HUES6 (cell line): ENCODE data around the gene IFNW1.
"Not testable (repeated sequence)": the region's sequence is repeated elsewhere in the genome, so short reads cannot be mapped to it uniquely, and the experiment has no call there.

Experiments used
- H3K27ac ChIP-seq: 2 replicates; pipeline ENCODE4 v1.7.0; 2013; ENCODE audit warnings: low read depth, mild to moderate bottlenecking, low read length, inconsistent platforms
- H3K27me3 ChIP-seq: 2 replicates; pipeline ENCODE4 v1.6.1; 2013; ENCODE audit warnings: low read length; ENCODE audit not compliant: control insufficient read depth, insufficient read depth
- H3K36me3 ChIP-seq: 2 replicates; pipeline ENCODE4 v1.6.1; 2013; ENCODE audit warnings: low read length; ENCODE audit not compliant: control insufficient read depth, insufficient read depth
- H3K4me1 ChIP-seq: 2 replicates; pipeline ENCODE4 v1.6.1; 2013; ENCODE audit warnings: low read length; ENCODE audit not compliant: control insufficient read depth, insufficient read depth
- H3K4me3 ChIP-seq: 2 replicates; pipeline ENCODE4 v1.5.1; 2013; ENCODE audit warnings: low read depth, low read length
- H3K9ac ChIP-seq: one replicate; pipeline ENCODE4 v1.6.1; 2013; ENCODE audit warnings: mild to moderate bottlenecking, low read length
- H3K9me3 ChIP-seq: 2 replicates; pipeline ENCODE4 v1.6.1; 2013; ENCODE audit warnings: low read depth, low read length; ENCODE audit not compliant: control insufficient read depth, insufficient read depth

IFNW1 gene

GRCh38 chr9:21141427-21141882 lies at the start of gene IFNW1:
TSS of gene IFNW1 (minus strand) at chr9:21141832. CDS start at chr9:21141570, 262 bp downstream.
- Histone ChIP-seq H3K36me3 (no peaks in the 10 kb centered on the region), H3K9me3 (no peaks in the 10 kb centered on the region), H3K27me3 (no peaks in the 10 kb centered on the region), H3K9ac (no peak within 1 kb of the TSS), H3K4me1 (no peaks in the 10 kb centered on the region), H3K4me3 (no peak within 1 kb of the TSS), H3K27ac (no peak within 1 kb of the TSS)

GRCh38 chr9:21187487-21187886 lies 45.9 kb upstream of the IFNW1 start, which contains the start of gene IFNA4:
TSS of gene IFNA4 (minus strand) at chr9:21187587. CDS start at chr9:21187531, 56 bp downstream.
- not testable (repeated sequence) for H3K27me3 ChIP-seq, H3K27ac ChIP-seq, H3K4me1 ChIP-seq, H3K9ac ChIP-seq, H3K9me3 ChIP-seq, H3K4me3 ChIP-seq, H3K36me3 ChIP-seq

- H3K9ac ChIP-seq, H3K4me3 ChIP-seq, H3K36me3 ChIP-seq, H3K27ac ChIP-seq, H3K9me3 ChIP-seq, H3K4me1 ChIP-seq, H3K27me3 ChIP-seq: not testable (repeated sequence)
Measured at GRCh38 chr9:21182810-21183736, 41.4 kb upstream of the IFNW1 start.

- no peaks in the 10 kb centered on the region for H3K27me3 ChIP-seq
- no peak overlapping the region for H3K4me3 ChIP-seq
- H3K27ac ChIP-seq = no peak overlapping the region
- no peaks in the 10 kb centered on the region for H3K36me3 ChIP-seq
- H3K4me1 ChIP-seq = no peaks in the 10 kb centered on the region
- H3K9ac ChIP-seq = no peak overlapping the region
- H3K9me3 ChIP-seq = no peaks in the 10 kb centered on the region
Measured at GRCh38 chr9:21174671-21175070, 33.0 kb upstream of the IFNW1 start.

- no peaks in the 10 kb centered on the region for H3K4me1 ChIP-seq
- H3K27ac ChIP-seq = no peak overlapping the region
- no peaks in the 10 kb centered on the region for H3K27me3 ChIP-seq
- H3K9me3 ChIP-seq = no peaks in the 10 kb centered on the region
- H3K4me3 ChIP-seq = no peak overlapping the region
- no peaks in the 10 kb centered on the region for H3K36me3 ChIP-seq
- no peak overlapping the region for H3K9ac ChIP-seq
Measured at GRCh38 chr9:21172156-21172555, 30.5 kb upstream of the IFNW1 start.

- no peaks in the 10 kb centered on the region for H3K4me1 ChIP-seq
- H3K4me3 ChIP-seq = no peak overlapping the region
- no peaks in the 10 kb centered on the region for H3K9me3 ChIP-seq
- no peak overlapping the region for H3K9ac ChIP-seq
- no peaks in the 10 kb centered on the region for H3K27me3 ChIP-seq
- H3K36me3 ChIP-seq = no peaks in the 10 kb centered on the region
- H3K27ac ChIP-seq = no peak overlapping the region
Measured at GRCh38 chr9:21171351-21171750, 29.7 kb upstream of the IFNW1 start.

GRCh38 chr9:21166560-21166959 lies 24.9 kb upstream of the IFNW1 start, which contains the start of gene IFNA21:
TSS of gene IFNA21 (minus strand) at chr9:21166660. CDS start at chr9:21166612, 48 bp downstream.
- H3K27me3 ChIP-seq, H3K27ac ChIP-seq: not testable (repeated sequence)

GRCh38 chr9:21165516-21165915 lies 23.9 kb upstream of the IFNW1 start:
- no peaks in the 10 kb centered on the region for H3K36me3 ChIP-seq
- H3K4me1 ChIP-seq = no peaks in the 10 kb centered on the region
- H3K4me3 ChIP-seq = no peak overlapping the region
- H3K9ac ChIP-seq = no peak overlapping the region
- H3K27me3 ChIP-seq = no peaks in the 10 kb centered on the region
- no peaks in the 10 kb centered on the region for H3K9me3 ChIP-seq
- H3K27ac ChIP-seq = no peak overlapping the region

More at GRCh38 chr9:21166560-21166959, 24.9 kb upstream of the IFNW1 start, which contains the start of gene IFNA21:
- H3K36me3 ChIP-seq, H3K4me1 ChIP-seq, H3K9me3 ChIP-seq, H3K9ac ChIP-seq, H3K4me3 ChIP-seq: not testable (repeated sequence)

GRCh38 chr9:21160178-21160577 lies 18.5 kb upstream of the IFNW1 start:
- H3K36me3 ChIP-seq = no peaks in the 10 kb centered on the region
- no peaks in the 10 kb centered on the region for H3K9me3 ChIP-seq
- H3K27me3 ChIP-seq = no peaks in the 10 kb centered on the region

GRCh38 chr9:21155501-21155900 lies 13.9 kb upstream of the IFNW1 start:
- Histone ChIP-seq H3K9ac (no peak overlapping the region), H3K36me3 (no peaks in the 10 kb centered on the region), H3K27me3 (no peaks in the 10 kb centered on the region), H3K4me1 (no peaks in the 10 kb centered on the region), H3K27ac (no peak overlapping the region), H3K9me3 (no peaks in the 10 kb centered on the region), H3K4me3 (no peak overlapping the region)

More at GRCh38 chr9:21160178-21160577, 18.5 kb upstream of the IFNW1 start:
- H3K9ac ChIP-seq = no peak overlapping the region
- no peaks in the 10 kb centered on the region for H3K4me1 ChIP-seq
- no peak overlapping the region for H3K27ac ChIP-seq
- no peak overlapping the region for H3K4me3 ChIP-seq

- Histone ChIP-seq H3K36me3 (no peaks in the 10 kb centered on the region), H3K27me3 (no peaks in the 10 kb centered on the region), H3K4me3 (no peak overlapping the region), H3K27ac (no peak overlapping the region), H3K9me3 (no peaks in the 10 kb centered on the region), H3K4me1 (no peaks in the 10 kb centered on the region), H3K9ac (no peak overlapping the region)
Measured at GRCh38 chr9:21154018-21154608, 12.5 kb upstream of the IFNW1 start.
